KBM-7 (cell line): ENCODE data around the gene HOMER2.

ENCODE experiments used
- DNase-seq: peaks from one replicate; pipeline ENCODE4 v3.0.0-alpha.2; 2015
- in situ Hi-C: fragments of 300-500 bp; cut with MboI; formaldehyde crosslinking; loops from 2 replicates; pipeline ENCODE4 v1.14.3; 2020; ENCODE audit warnings: low sequenced_read_pairs, low pct_unique_long_range_greater_than_20kb, mixed read lengths

HOMER2 gene

DNA sequence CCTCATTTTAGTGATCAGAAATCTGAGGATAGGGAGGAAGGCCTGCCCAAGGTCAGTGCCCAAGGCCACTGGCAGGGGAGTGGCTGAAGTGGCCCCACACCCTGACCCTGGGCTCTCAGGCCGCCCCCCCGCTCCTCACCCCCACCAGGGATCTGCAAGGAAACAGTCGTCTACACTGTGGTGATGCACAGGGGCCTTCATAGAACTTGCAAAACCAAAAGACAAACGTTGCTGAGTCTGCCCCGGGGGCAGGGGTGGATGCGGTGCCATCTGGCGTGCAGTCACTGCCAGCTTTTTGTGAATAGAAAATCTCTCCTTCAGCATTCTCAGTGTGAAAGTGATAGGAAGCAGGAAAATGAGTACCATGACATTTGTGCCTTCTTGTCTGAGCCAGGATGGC, 101.8 kb downstream of the HOMER2 start:
- DNase-seq, result no peak
- in situ Hi-C loops, result loop anchor here (10.0 kb wide), 1 partner anchor 154 kb away; no protein-coding TSS in a partner anchor

DNA sequence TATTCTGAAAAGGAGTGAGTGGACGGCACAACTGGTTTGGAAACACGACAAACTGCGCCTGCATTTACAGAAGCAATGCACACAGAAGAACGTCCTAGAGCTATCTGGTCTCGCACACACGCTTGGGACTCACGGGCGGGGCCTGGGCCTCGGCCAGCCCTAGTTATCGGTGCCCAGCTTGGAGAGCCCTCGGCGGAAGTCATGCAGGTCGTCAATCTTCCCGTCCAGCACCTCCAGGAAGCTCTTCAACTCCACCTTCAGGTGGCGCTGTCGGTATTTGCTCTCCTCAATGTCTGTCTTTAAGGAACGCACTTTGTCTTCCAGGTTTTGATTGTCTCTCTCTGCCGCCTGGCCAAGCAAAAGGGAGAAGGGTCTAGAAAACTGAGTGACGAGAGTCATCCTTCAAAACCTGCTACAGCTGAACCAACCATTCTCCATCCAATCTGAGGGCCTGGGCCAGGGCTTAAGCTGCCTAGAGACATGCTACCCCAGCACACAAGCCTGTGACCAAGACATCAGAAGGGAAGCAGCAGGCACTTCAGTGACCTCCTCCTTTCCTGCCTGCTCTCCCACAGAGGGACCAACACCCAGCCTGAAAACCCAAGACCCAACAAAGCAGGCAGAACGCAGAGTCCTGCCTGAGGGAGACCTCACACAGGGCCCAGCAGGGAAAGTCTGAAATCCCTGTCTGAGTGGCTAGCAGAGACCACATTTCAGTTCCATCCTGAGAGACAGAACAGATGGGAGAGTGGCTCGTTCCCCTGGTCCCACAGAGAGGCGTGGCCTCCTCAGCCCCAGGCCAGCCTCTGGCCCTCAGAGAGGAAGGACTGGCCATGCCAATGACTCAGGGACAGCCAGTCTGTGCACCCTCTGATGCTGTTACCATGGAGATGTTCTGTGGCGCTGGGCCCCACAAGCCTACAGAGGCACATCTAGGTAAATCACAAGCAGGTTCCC, 102.7 kb downstream of the HOMER2 start:
- peak; percentile 99 for DNase-seq
- in situ Hi-C loops, result loop anchor here (10.0 kb wide), 1 partner anchor 155 kb away; no protein-coding TSS in a partner anchor

GRCh38 chr15:82848241-82848993, 104.1 kb downstream of the HOMER2 start:
- in situ Hi-C loops, result no loop called here

DNA sequence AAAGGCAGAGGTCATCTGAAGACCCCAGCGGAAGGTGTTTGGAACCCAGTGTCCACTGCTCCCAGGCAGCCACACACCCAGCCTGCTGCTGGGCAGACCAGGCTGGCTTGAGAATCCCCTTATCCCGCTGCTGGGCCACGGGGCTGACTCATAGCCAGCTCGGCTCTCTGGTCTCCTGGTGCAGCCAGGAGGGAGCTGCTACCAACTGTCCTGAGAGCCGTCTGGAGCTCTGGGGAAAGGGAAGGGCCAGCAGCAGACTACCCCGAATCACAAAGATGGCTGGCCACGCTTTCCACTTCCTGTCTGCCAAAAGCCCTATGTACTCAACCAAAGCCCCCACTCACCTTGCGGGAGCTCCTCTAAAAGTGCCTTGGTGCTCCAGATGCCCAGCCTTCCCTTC, 104.8 kb downstream of the HOMER2 start:
- in situ Hi-C loops, result no loop called here
- DNase-seq, result no peak

More at GRCh38 chr15:82848241-82848993, 104.1 kb downstream of the HOMER2 start:
- no peak for DNase-seq

- in situ Hi-C loops, result no loop called here
- DNase-seq, result no peak
Observed at GRCh38 chr15:82846621-82847020, 105.9 kb downstream of the HOMER2 start.

DNA sequence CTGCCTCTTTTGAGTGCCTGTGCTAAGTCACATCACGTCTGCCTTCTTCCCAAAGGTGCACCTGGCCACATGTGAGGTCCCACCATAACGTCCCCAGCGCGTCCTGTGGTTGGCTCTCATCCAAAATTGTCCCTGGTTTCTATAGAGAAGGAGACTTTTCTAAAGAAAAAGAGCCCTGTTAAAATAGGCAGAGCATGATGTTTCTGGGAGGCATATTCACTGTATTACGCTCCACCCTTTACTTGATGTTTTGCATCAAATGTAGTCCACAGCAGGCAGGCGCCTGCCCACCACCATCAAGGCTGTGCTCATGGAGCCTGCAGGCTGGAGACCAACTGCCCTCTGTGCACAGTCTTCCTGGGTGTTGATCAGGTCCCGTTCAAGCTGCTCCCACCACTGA, 106.8 kb downstream of the HOMER2 start:
- in situ Hi-C loops, result no loop called here
- DNase-seq, result no peak

DNA sequence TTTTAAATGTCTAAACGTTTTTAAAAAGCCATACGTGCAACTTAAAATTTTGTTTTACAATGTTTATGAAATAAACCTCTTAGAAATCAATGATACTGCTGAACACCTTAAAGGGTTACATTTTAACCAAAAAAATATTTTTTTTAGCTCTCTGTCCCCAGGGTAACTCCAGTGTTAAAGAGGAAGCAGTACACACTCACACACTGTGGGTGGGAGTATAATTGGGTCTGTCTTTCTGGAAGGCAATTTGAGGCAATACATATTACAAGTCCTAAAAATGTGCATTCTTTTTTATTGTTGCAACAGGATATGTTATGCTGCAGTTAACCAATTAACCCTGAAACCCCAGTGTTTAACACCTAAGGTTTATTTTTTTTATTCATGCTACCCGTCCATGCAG, 109.0 kb downstream of the HOMER2 start:
- in situ Hi-C loops, result no loop called here
- peak; percentile 83 for DNase-seq

DNA sequence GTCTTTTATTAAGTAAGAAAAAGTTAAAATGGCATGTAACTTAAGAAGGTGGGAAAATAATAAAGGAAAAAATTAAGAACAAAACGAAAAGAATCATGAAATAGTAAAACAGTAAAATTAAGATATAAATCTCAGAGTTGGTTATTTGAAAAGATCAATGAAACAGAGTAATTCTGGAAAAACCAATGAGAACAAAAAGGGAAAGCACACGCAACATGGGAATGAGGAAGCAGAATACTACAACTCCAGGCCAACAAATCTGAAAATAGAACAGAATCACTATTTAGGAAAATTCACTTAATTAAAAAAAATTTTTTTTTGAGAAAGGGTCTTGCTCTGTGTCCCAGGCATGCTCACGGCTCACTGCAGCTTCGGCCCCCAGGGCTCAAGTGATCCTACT, 112.4 kb downstream of the HOMER2 start:
- in situ Hi-C loops, result no loop called here
- DNase-seq, result no peak

GRCh38 chr15:82839136-82839535, 113.4 kb downstream of the HOMER2 start:
- in situ Hi-C loops, result no loop called here
- no peak for DNase-seq

GRCh38 chr15:82838096-82838735, 114.3 kb downstream of the HOMER2 start:
- DNase-seq, result no peak
- in situ Hi-C loops, result no loop called here

GRCh38 chr15:82835391-82835917, 117.1 kb downstream of the HOMER2 start:
- DNase-seq, result no peak
- in situ Hi-C loops, result no loop called here

- DNase-seq, result no peak
- in situ Hi-C loops, result no loop called here
Observed at GRCh38 chr15:82833362-82833682, 119.2 kb downstream of the HOMER2 start.

DNA sequence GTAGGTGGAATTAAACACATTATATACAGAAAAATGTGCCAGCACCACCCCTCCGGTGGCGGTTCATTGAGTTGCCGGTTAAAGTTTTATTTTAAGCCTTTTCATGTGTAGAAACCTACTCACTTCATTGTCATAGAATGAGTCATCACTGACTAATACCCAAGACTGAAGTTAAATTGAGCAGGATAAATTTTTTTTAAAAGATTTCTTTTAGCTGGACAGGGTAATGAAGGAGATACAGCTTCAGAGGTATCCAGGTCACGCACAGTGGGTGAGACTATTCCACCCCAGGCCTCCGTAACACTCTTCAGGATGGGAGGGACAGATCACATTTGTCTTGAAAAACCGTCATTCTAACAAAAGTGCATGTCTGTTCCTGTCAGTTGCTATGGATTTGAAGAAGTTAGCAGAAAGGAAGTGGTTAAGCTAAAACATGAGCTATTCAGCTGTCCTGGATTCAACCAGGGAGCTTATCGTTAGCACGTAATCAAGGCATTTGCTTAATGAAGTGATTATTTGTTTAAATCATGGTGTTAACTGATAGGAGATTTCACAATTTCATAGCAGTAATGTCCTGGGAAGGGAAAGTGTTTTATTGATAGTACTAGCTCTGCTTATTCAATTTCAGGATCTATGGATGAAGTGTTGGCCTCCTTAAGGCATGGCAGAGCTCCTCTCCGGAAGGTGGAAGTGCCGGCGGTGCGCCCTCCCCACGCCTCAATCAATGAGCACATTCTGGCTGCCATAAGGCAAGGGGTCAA, 119.7 kb downstream of the HOMER2 start:
- peak; percentile 99 for DNase-seq
- in situ Hi-C loops, result no loop called here

- in situ Hi-C loops, result no loop called here
- no peak for DNase-seq
Observed at GRCh38 chr15:82831894-82832600, 120.5 kb downstream of the HOMER2 start.

- DNase-seq, result no peak
- in situ Hi-C loops, result no loop called here
Observed at GRCh38 chr15:82830427-82831173, 121.9 kb downstream of the HOMER2 start.

DNA sequence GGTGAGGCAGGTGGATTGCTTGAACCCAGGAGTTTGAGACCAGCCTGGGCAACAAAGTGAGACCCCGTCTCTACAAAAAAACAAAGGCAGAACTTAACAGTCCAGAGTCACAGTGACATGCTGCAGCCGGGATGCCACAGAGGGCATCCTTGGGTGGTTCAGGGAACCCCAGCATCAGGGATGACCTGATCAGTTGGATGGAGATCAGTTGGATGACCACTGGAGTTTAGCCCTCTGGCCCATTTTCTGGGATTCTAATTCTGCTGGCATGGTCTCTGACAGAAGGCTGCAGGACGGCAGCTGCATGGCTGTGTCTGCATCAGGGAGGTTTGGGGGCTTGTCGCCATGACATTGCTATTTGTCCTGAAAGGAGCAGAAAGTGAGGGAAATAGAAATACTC, 123.3 kb downstream of the HOMER2 start:
- no peak for DNase-seq
- in situ Hi-C loops, result no loop called here

DNA sequence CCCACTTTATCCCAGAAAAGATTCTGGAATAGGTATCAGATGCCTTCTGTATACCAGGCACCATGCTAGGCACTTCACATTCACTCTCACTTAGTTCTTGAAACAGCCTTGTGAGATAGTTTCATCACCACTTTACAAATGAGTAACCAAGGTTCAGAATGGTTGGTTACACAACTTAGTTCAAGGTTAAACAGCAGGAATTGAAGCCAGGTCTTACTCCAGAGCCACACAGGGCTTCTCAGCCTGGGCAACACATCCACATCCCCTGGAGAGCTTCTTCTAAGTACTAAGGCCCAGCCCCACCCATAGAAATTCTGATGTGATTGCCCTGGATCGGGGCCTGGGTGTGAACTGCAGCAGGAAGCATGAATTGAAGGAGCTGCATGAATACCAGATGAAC, 124.4 kb downstream of the HOMER2 start:
- DNase-seq, result no peak
- in situ Hi-C loops, result no loop called here

DNA sequence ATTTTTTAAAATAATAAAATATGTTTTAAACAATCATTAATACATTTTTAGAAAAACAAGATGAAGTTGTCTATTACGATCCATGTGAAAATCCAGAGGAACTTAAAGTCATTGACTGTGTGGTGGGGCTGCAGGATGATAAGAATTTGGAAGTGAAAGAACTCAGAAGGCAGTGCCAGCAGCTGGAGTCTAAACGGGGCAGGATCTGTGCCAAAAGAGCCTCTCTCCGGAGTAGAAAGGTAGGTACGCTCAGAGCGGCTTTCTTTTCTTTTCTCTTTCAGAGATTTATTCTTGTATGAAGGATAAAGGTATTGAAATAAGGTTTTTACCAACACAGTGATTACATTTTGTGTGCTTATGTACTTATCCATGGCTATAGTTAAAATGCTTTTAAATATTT, 129.5 kb downstream of the HOMER2 start:
- in situ Hi-C loops, result no loop called here
- DNase-seq, result no peak
